Cardiac muscle cell (in vitro differentiated cells and primary cell): Measurements from ENCODE around the gene DLG2. TPM values are rescaled to one million over a fixed set of nuclear protein-coding genes. Genes with fewer than 3 reads are reported as not detected.
"Not testable (repeated sequence)": the region's sequence is repeated elsewhere in the genome, so short reads cannot be mapped to it uniquely, and the experiment has no call there.

Source experiments
- DNase-seq, 2 donors: peaks; one replicate each; pipeline versions ENCODE4 v3.0.0 to v3.0.0-alpha.2; 2010 to 2017; ENCODE audit warnings: low read depth in 1 of 2, low spot score in 1 of 2
- H3K27ac ChIP-seq: fragments of 200-600 bp; sonication (generic); 2 replicates; pipeline ENCODE4 v1.5.1; 2016
- H3K27me3 ChIP-seq: fragments of 200-600 bp; sonication (generic); 2 replicates; pipeline ENCODE4 v1.6.0; 2016; ENCODE audit warnings: control low read depth
- H3K36me3 ChIP-seq: fragments of 200-600 bp; sonication (generic); 2 replicates; pipeline ENCODE4 v1.5.1; 2016; ENCODE audit warnings: control low read depth
- H3K4me1 ChIP-seq: fragments of 200-600 bp; sonication (generic); 2 replicates; pipeline ENCODE4 v1.8.1; 2017; ENCODE audit warnings: low read depth, mild to moderate bottlenecking, mixed run types
- H3K4me3 ChIP-seq: fragments of 200-600 bp; sonication (generic); 2 replicates; pipeline ENCODE4 v1.5.1; 2016; ENCODE audit warnings: mild to moderate bottlenecking
- H3K9me3 ChIP-seq: fragments of 200-600 bp; sonication (generic); 2 replicates; pipeline ENCODE4 v1.5.1; 2017; ENCODE audit warnings: low read depth, mild to moderate bottlenecking, control low read depth
- CTCF ChIP-seq: IDR thresholded peaks from 2 replicates; pipeline ENCODE4 v1.5.1; 2012; ENCODE audit warnings: low read depth, mild to moderate bottlenecking, low read length
- polyA plus RNA-seq: library from polyadenylated mRNA; unstranded; fragments of >200 nt; fragmentation: Nextera tagmentation; extraction: Ambion mirVana; gene quantifications from 2 replicates; pipeline ENCODE4 v1.2.1, GENCODE V29; 2016
- total RNA-seq: library from RNA; depleted of rRNA; stranded (reverse); fragments of >200 nt; gene quantifications from 2 replicates; pipeline ENCODE4 v1.2.3, GENCODE V29; 2016

Gene DLG2
- total and polyA plus RNA-seq, 2 experiments from 2014 or later = 3.5 to 15.9 TPM

GRCh38 chr11:85348945-85349344 is 278.2 kb downstream of the DLG2 start:
- H3K4me3 ChIP-seq = no peak overlapping the region
- no peak overlapping the region for H3K27ac ChIP-seq
- no peaks in the 10 kb centered on the region for H3K9me3 ChIP-seq
- H3K36me3 ChIP-seq = no peaks in the 10 kb centered on the region
- TF ChIP-seq CTCF = no peak
- no peaks in the 10 kb centered on the region for H3K4me1 ChIP-seq
- no peak for DNase-seq
- no peaks in the 10 kb centered on the region for H3K27me3 ChIP-seq

GRCh38 chr11:85347291-85347690 is 279.9 kb downstream of the DLG2 start:
- Histone ChIP-seq H3K4me1 (no peaks in the 10 kb centered on the region), H3K27ac (no peak overlapping the region), H3K4me3 (no peak overlapping the region), H3K36me3 (no peaks in the 10 kb centered on the region), H3K27me3 (no peaks in the 10 kb centered on the region), H3K9me3 (no peaks in the 10 kb centered on the region)
- DNase-seq = no peak
- TF ChIP-seq CTCF = no peak

GRCh38 chr11:85346484-85346883 is 280.7 kb downstream of the DLG2 start:
- no peak for TF ChIP-seq CTCF
- Histone ChIP-seq H3K4me3 (no peak overlapping the region), H3K9me3 (peaks cover 2% of the 10 kb centered on the region), H3K27me3 (no peaks in the 10 kb centered on the region), H3K36me3 (no peaks in the 10 kb centered on the region), H3K4me1 (no peaks in the 10 kb centered on the region), H3K27ac (no peak overlapping the region)
- DNase-seq = no peak

GRCh38 chr11:85340846-85341245 is 286.3 kb downstream of the DLG2 start:
- not testable (repeated sequence) for H3K9me3 ChIP-seq, H3K27ac ChIP-seq, H3K36me3 ChIP-seq, H3K4me3 ChIP-seq, H3K4me1 ChIP-seq, H3K27me3 ChIP-seq, DNase-seq

GRCh38 chr11:85318573-85318972 is 308.6 kb downstream of the DLG2 start:
- Histone ChIP-seq H3K27ac (no peak overlapping the region), H3K4me3 (no peak overlapping the region), H3K4me1 (no peaks in the 10 kb centered on the region), H3K36me3 (no peaks in the 10 kb centered on the region), H3K9me3 (no peaks in the 10 kb centered on the region), H3K27me3 (no peaks in the 10 kb centered on the region)
- no peak for TF ChIP-seq CTCF
- DNase-seq = no peak

- Histone ChIP-seq H3K4me3 (no peak overlapping the region), H3K36me3 (no peaks in the 10 kb centered on the region), H3K4me1 (no peaks in the 10 kb centered on the region), H3K9me3 (no peaks in the 10 kb centered on the region), H3K27me3 (no peaks in the 10 kb centered on the region), H3K27ac (no peak overlapping the region)
- no peak for TF ChIP-seq CTCF
- no peak for DNase-seq
Observed at GRCh38 chr11:85316967-85317366, 310.2 kb downstream of the DLG2 start.
